HG03135 (cell line): ENCODE data around the gene SLC39A11.

Source experiments
- ATAC-seq: cut with Tn5 transposase; IDR thresholded peaks from one replicate; pipeline ENCODE4 v1.9.1; 2021; ENCODE audit warnings: mild to moderate bottlenecking, moderate library complexity; ENCODE audit not compliant: unreplicated experiment

Gene SLC39A11

GRCh38 chr17:72984145-72984925 lies 108.2 kb downstream of the SLC39A11 start:
- ATAC-seq, result no peak

GRCh38 chr17:72982680-72983079 lies 109.8 kb downstream of the SLC39A11 start:
- no peak for ATAC-seq

- ATAC-seq, result no peak
These were observed 113.8 kb downstream of the SLC39A11 start for GRCh38 chr17:72978593-72979218.

GRCh38 chr17:72977771-72978417 lies 114.6 kb downstream of the SLC39A11 start:
- no peak for ATAC-seq

DNA sequence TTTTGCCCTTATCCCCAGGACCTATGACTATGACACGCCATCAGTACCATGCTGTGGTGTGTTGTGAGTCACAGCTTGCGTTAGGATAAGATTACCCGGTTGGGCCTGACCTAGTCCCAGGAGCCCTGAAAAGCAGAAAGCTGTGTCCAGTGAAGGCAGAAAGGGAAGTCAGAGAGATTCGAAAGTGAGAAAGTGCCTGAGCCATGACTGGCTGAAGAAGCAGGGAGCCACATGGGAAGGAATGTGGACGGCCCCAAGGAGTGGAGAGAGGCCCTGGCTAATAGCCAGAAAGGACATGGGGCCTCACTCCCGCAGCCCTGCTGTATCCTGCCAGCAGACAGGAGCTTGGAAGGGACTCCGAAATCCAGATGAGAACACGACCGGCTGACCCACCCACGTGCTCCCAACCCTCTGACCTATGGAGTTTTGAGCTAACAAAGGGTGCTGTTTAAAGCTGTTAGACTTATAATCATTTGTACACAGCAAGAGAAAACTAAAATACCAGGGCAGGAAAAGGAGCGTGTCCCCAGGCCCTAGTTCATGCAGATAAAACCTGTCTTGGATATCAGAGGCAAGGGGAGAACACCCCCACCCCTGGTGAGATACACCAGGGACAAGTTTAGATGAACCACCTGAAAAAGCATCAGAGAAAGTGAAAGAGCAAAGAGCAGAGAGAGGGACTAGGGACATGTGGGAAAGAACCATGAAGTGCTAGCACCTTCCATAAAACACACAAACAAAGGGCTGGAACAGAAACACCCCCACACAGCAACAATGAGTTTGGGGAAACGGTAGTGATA lies 115.3 kb downstream of the SLC39A11 start:
- ATAC-seq, result no peak

GRCh38 chr17:72975509-72975908 lies 117.0 kb downstream of the SLC39A11 start:
- no peak for ATAC-seq

- no peak for ATAC-seq
These were observed 117.8 kb downstream of the SLC39A11 start for GRCh38 chr17:72974605-72975232.

GRCh38 chr17:72972263-72972951 lies 120.1 kb downstream of the SLC39A11 start:
- ATAC-seq, result no peak

GRCh38 chr17:72971226-72971880 lies 121.1 kb downstream of the SLC39A11 start:
- no peak for ATAC-seq

- ATAC-seq, result no peak
These were observed 121.7 kb downstream of the SLC39A11 start for GRCh38 chr17:72970797-72971196.

DNA sequence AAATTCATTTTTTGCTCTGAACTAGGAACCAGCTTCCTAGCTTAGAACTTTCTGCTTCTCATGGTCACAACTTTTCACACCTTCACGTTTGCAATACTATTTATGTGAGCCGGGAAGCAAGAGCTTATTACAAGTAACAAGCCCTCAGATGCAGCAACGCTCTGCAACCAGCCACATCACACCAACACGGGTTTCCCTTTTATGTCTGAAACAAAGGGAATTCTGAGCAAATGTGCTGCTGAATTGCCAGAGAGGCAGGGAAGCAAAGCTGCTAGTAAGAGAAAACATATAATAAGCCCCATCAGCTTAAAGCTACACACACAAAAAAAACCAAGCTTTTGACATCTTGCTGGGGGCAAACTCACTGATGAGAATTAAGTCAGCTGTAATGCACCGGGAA lies 122.2 kb downstream of the SLC39A11 start:
- ATAC-seq, result no peak

DNA sequence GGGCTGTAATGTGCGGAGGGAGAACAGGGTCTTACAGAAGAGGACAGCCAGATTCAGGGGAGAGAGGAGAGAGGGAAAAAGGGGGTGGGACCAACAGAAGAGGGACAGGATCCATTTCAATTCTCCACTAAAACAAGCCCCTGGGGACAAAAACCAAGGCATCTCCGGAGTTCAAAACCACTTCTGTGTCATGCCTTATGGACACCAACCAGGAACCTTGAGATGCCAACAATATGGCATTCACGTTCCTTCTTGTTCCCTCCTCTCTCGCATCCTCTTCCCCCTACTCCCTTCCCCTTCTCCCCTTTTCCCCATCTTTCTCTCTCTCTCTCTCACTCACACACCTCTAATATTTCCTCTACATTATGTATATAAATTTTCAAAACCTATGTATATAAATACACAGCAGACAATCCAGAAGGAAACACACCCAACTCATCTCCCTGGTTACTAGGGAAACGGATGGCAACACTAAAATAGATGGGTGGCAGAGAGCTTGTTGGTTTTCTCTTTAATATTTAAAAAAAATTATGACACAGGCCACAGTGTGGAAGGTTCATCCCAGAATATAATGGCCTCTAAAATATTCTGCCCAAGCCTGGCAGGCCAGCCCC lies 123.1 kb downstream of the SLC39A11 start:
- ATAC-seq, result no peak

DNA sequence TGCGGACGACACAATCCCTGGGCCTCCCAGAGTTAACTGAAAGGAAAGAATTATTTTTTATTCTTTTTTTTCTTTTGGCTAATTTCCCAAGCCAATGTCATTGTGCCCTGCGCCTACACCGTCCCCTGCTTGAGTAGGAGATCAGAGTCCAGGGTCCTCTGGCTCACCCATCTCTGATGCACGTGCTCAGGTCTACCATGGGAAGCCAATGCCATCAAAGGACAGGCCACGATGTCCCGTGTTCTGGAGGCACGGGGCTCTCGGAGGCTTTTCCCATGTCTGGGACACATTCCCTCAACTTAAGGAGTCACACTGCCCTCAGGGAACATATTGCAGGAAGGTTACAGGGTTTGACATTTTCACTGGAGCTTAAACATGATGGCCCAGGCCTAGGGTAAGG lies 123.7 kb downstream of the SLC39A11 start:
- no peak for ATAC-seq

- no peak for ATAC-seq
These were observed 124.4 kb downstream of the SLC39A11 start for GRCh38 chr17:72967977-72968585.

- no peak for ATAC-seq
These were observed 125.1 kb downstream of the SLC39A11 start for GRCh38 chr17:72967277-72967970.

DNA sequence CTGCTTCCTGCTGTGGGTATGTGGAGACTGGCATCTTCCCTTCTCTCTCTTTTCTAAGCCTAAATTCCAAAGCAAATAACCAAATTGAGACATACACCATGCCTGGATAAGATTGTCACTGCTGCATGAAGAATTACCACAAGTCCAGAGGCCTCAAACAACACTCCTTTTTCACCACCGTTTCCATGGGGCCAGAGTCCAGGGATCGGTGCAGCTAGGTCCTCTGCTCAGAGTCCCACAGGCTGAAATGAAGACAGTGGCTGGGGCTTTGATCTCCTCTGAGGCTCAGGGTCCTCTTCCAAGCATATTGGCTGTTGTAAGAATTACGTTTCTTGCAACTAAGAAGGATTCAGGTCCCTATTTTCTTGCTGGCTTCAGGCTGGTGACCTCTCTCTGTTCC lies 130.4 kb downstream of the SLC39A11 start:
- no peak for ATAC-seq

- ATAC-seq, result no peak
These were observed 136.9 kb downstream of the SLC39A11 start for GRCh38 chr17:72955391-72956140.
